ENCODE data around the gene SFXN1. TPM values are rescaled to one million over a fixed set of nuclear protein-coding genes. Genes with fewer than 3 reads are reported as not detected.

SFXN1 gene
- total and polyA plus RNA-seq, 7 donors, result 8.6 to 25.0 (median 16.3) TPM

DNA sequence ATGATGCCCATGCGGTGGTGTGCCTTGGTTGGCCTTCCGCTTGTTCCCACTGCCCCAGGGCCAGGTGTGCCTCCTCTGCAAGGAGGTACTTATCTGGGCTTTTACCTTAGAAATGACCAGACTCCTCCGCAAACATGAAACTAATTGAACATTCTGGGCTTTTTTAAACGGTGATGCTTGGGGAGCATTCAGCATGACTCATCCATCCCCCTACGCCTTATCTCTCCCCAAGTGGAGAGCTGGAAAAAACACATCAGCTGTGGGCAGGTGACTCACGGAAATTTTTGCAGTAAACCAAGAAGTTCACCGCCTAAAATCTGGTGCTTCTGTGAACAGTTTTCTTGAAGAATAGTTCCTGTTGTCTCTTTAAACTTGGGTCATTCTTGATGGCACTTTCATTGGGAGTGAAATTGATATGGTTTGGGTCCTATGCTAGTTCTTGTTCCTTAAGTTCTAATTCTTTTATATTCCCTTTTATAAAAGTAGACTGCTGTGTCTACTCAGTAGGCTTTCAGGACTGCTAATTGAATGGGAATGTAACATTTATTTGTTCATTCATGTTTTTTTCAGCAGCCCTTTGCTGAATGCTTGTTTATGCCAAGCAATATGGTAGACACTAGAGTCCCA lies 39.6 kb downstream of the SFXN1 start:
- H3K4me3 ChIP-seq, result no peak overlapping the region
- ATAC-seq (no peak), DNase-seq (no peak)
- no peaks in the 10 kb centered on the region for H3K9me3 ChIP-seq
- H3K4me1 ChIP-seq, result no peaks in the 10 kb centered on the region
- H3K27ac ChIP-seq, result no peak overlapping the region
- 95 to 99% (median 97%) methylated on average over 7 of the region's 7 CpGs for WGBS, 3 donors
- TF ChIP-seq, protein P1, sequence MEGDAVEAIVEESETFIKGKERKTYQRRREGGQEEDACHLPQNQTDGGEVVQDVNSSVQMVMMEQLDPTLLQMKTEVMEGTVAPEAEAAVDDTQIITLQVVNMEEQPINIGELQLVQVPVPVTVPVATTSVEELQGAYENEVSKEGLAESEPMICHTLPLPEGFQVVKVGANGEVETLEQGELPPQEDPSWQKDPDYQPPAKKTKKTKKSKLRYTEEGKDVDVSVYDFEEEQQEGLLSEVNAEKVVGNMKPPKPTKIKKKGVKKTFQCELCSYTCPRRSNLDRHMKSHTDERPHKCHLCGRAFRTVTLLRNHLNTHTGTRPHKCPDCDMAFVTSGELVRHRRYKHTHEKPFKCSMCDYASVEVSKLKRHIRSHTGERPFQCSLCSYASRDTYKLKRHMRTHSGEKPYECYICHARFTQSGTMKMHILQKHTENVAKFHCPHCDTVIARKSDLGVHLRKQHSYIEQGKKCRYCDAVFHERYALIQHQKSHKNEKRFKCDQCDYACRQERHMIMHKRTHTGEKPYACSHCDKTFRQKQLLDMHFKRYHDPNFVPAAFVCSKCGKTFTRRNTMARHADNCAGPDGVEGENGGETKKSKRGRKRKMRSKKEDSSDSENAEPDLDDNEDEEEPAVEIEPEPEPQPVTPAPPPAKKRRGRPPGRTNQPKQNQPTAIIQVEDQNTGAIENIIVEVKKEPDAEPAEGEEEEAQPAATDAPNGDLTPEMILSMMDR (IDR thresholded peaks at IDR 0.05), result no peak
- peaks cover 3 to 95% of the 10 kb centered on the region in 2 donors for H3K36me3 ChIP-seq (ENCODE audit: insufficient read depth in 1 of 2, low read depth in 1 of 2)
- intact Hi-C loops (cut with DNase I), result no loop called here
- H3K27me3 ChIP-seq (ENCODE audit: insufficient read depth in 3 of 3, low read length in 2 of 3), result no peaks in the 10 kb centered on the region

DNA sequence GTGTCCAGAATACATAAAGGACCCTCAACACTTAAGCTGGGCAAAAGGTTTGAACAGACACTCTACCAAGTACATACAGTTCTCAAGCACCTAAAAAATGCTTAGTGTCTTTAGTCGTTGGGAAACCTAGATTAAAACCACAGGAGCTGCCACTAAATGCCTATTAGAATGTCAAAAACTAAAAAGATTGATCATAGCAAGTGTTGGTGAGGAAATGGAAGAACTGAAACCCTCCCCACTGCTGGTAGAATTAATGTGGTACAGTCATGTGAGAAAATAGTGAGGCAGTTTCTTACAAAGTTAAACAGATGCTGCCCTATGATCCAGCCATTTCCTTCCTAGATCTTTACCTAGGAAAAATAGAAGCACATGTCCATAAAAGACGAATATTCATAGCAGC lies 40.6 kb downstream of the SFXN1 start:
- Histone ChIP-seq H3K9me3 (no peaks in the 10 kb centered on the region), H3K4me3 (no peak overlapping the region), H3K27me3 (ENCODE audit: insufficient read depth in 3 of 3, low read length in 2 of 3) (no peaks in the 10 kb centered on the region), H3K4me1 (no peaks in the 10 kb centered on the region), H3K27ac (no peak overlapping the region), H3K36me3 (ENCODE audit: insufficient read depth in 1 of 2, low read depth in 1 of 2) (peaks cover under 1 to 93% of the 10 kb centered on the region in 2 donors)
- ATAC-seq (no peak), DNase-seq (no peak)
- 80 to 93% (median 91%) methylated on average over 2 of the region's 2 CpGs for WGBS, 3 donors
- intact Hi-C loops (cut with DNase I), result no loop called here
- TF ChIP-seq, protein P1 (IDR thresholded peaks at IDR 0.05), result no peak

DNA sequence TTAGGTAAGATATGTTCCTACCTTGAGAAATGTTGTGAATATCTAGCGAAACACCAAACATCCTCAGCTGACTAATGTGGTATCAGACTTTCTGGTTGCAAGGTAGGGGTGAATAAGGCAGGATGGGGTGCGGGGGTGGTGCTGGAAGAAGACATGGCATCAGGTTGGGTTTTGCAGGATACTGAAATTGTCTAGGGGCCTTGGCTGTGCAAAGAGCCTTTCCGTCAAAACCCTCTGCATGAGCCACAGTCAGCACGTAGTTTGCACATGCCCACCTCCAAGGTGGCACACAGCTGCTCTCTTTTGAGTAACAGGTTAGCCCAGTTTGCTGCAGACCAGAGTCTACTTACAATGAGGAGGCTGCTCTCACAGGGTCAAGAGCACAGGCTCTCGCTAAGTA lies 42.0 kb downstream of the SFXN1 start:
- H3K27me3 ChIP-seq (ENCODE audit: insufficient read depth in 3 of 3, low read length in 2 of 3), result no peaks in the 10 kb centered on the region
- no peak overlapping the region for H3K27ac ChIP-seq
- no peak for ATAC-seq
- no peaks in the 10 kb centered on the region for H3K9me3 ChIP-seq
- DNase-seq, result no peak
- no peaks in the 10 kb centered on the region for H3K4me1 ChIP-seq
- no peak overlapping the region for H3K4me3 ChIP-seq
- 96 to 100% (median 98%) methylated on average over 5 of the region's 5 CpGs for WGBS, 3 donors
- intact Hi-C loops (cut with DNase I), result no loop called here
- TF ChIP-seq, protein P1 (IDR thresholded peaks at IDR 0.05), result no peak
- H3K36me3 ChIP-seq (ENCODE audit: insufficient read depth in 1 of 2, low read depth in 1 of 2), result peaks cover 0 to 88% of the 10 kb centered on the region in 2 donors

DNA sequence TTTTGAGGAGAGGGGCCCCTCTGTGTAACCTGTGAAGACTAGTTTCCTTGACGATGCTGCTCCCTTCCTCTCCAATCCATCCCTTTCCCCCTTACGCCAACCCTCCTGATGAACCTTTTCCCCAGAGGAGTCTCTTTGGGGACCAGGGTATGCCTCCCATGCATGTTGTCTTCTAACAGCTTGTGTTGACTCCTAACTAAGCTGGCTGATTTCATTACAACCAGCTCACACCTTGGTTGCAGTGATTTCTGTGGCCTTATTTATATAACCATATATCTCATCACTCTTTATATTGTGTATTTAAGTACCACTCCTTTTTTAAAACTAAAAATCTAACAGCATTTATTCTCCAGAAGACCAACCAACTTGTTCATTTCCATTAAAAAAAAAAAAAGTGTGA lies 42.5 kb downstream of the SFXN1 start:
- Histone ChIP-seq H3K27me3 (ENCODE audit: insufficient read depth in 3 of 3, low read length in 2 of 3) (no peaks in the 10 kb centered on the region), H3K36me3 (ENCODE audit: insufficient read depth in 1 of 2, low read depth in 1 of 2) (peaks cover 0 to 88% of the 10 kb centered on the region in 2 donors), H3K27ac (no peak overlapping the region), H3K9me3 (no peaks in the 10 kb centered on the region), H3K4me1 (no peaks in the 10 kb centered on the region), H3K4me3 (no peak overlapping the region)
- TF ChIP-seq, protein P1 (IDR thresholded peaks at IDR 0.05), result no peak
- intact Hi-C loops (cut with DNase I), result no loop called here
- ATAC-seq (no peak), DNase-seq (no peak)
- WGBS, 3 donors, result 95 to 100% (median 96%) methylated on average over 2 of the region's 2 CpGs

DNA sequence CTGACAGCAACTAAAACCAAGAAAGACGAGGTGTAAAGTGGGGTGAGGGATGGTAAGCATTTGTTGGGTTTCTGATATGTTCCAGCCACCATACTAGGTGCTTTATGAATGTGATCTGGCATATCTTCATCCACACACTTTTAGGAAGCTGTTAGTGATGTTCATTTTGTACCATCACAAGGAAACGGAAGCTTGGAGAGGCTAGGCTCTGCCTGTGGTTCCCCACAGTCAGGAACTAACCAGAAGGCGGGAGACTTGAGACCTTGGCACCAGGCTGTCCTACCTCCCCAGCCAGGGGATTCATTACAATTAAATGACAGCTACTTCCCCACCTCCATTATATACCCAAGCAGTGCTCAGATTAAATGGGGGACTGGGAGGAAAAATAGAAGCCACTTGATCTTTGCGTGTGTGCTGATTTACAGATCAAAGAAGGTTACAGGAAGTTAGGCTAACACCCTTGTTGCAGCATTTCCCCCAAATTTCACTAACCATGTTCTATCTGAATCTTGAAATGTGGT lies 43.0 kb downstream of the SFXN1 start:
- ATAC-seq (no peak), DNase-seq (no peak)
- 89 to 96% (median 93%) methylated on average over 4 of the region's 4 CpGs for WGBS, 3 donors
- TF ChIP-seq, protein P1 (IDR thresholded peaks at IDR 0.05), result no peak
- H3K9me3 ChIP-seq, result no peaks in the 10 kb centered on the region
- H3K36me3 ChIP-seq (ENCODE audit: insufficient read depth in 1 of 2, low read depth in 1 of 2), result peaks cover under 1 to 88% of the 10 kb centered on the region in 2 donors
- H3K27ac ChIP-seq, result no peak overlapping the region
- H3K4me1 ChIP-seq, result no peaks in the 10 kb centered on the region
- intact Hi-C loops (cut with DNase I), result no loop called here
- H3K27me3 ChIP-seq (ENCODE audit: insufficient read depth in 3 of 3, low read length in 2 of 3), result no peaks in the 10 kb centered on the region
- no peak overlapping the region for H3K4me3 ChIP-seq

Data from psoas muscle (tissue), 8 donors.